Panc1 (cell line): ENCODE measurements around the gene KRT222. TPM values are rescaled to one million over a fixed set of nuclear protein-coding genes. Genes with fewer than 3 reads are reported as not detected.

Experiments
- ATAC-seq: fragments of 200-7000 bp; cut with Tn5 transposase; 2 replicates; pipeline ENCODE4 v1.9.1; 2020; ENCODE audit warnings: mild to moderate bottlenecking, moderate library complexity
- BruUV-seq: library from RNA; stranded (reverse); fragments of 400-500 nt; replicated peaks from 2 replicates; lab custom pipeline; 2021; lab: Mats Ljungman, UMichigan
- CTCF ChIA-PET: fragments of 300-600 bp; sonication (Branson Sonifier 250); formaldehyde crosslinking; loops from one replicate; lab custom pipeline; 2022; ENCODE audit warnings: antibody characterized with exemption; lab: Charles Lee
- POLR2A ChIA-PET: fragments of 300-600 bp; sonication (Branson Sonifier 250); formaldehyde crosslinking; loops from one replicate; lab custom pipeline; 2022; ENCODE audit warnings: antibody characterized with exemption; lab: Charles Lee
- DNase-seq: peaks from one replicate; pipeline ENCODE4 v3.0.0-alpha.2; 2010; ENCODE audit warnings: low read depth, low spot score
- H3K27ac ChIP-seq: 2 replicates; pipeline ENCODE4 v1.5.1; 2011; ENCODE audit warnings: mild to moderate bottlenecking, low read length, inconsistent platforms
- H3K27me3 ChIP-seq: fragments of 200-500 bp; sonication (Bioruptor generic); 2 replicates; pipeline ENCODE4 v1.6.0; 2014; ENCODE audit warnings: low read length, inconsistent platforms; ENCODE audit not compliant: control insufficient read depth, insufficient read depth
- H3K36me3 ChIP-seq: fragments of 200-500 bp; sonication (Bioruptor generic); 2 replicates; pipeline ENCODE4 v1.5.1; 2014; ENCODE audit warnings: inconsistent platforms, mild to moderate bottlenecking, low read length, moderate library complexity; ENCODE audit not compliant: control insufficient read depth, insufficient read depth
- H3K4me1 ChIP-seq: 2 replicates; pipeline ENCODE4 v1.5.1; 2011; ENCODE audit warnings: inconsistent platforms, mild to moderate bottlenecking, low read length, moderate library complexity; ENCODE audit not compliant: control insufficient read depth, insufficient read depth
- H3K4me3 ChIP-seq, 2 experiments: 2 replicates each; pipeline ENCODE4 v1.5.1; 2011 to 2012; ENCODE audit warnings: low read depth in 2 of 2, low read length in 2 of 2, mild to moderate bottlenecking in 2 of 2, inconsistent platforms in 1 of 2, moderate library complexity in 1 of 2
- H3K9me3 ChIP-seq: fragments of 200-500 bp; sonication (Bioruptor generic); 2 replicates; pipeline ENCODE4 v1.5.1; 2014; ENCODE audit warnings: low read depth, mild to moderate bottlenecking, inconsistent platforms, low read length, moderate library complexity; ENCODE audit not compliant: control insufficient read depth, insufficient read depth
- POLR2AphosphoS5 ChIP-seq: IDR thresholded peaks from 2 replicates; pipeline ENCODE4 v1.6.1; 2012; ENCODE audit warnings: mild to moderate bottlenecking, low read depth, low read length, moderate library complexity
- SIN3A ChIP-seq: IDR thresholded peaks from 2 replicates; pipeline ENCODE4 v1.6.1; 2012; ENCODE audit warnings: low read depth, mild to moderate bottlenecking, low read length, moderate library complexity, borderline replicate concordance; ENCODE audit not compliant: insufficient read depth
- TCF7L2 ChIP-seq: IDR thresholded peaks from 2 replicates; pipeline ENCODE4 v1.6.1; 2011; ENCODE audit warnings: mild to moderate bottlenecking, low read depth, low read length, inconsistent platforms
- in situ Hi-C: cut with HindIII; loops from 2 replicates; pipeline ENCODE4 v1.10.0; 2016; ENCODE audit warnings: low sequenced_read_pairs, low pct_unique_long_range_greater_than_20kb
- intact Hi-C: fragments of 100-400 bp; cut with micrococcal nuclease; formaldehyde crosslinking; loops from one replicate; pipeline ENCODE4 v1.10.0; 2022; ENCODE audit not compliant: unreplicated experiment
- total RNA-seq: library from RNA; stranded (reverse); gene quantifications from one replicate; pipeline ENCODE4 v1.2.1, GENCODE V29; 2021; ENCODE audit not compliant: unreplicated experiment
- TF ChIP-seq, protein P1 (sequence below), 2 experiments: IDR thresholded peaks; 2 replicates each; pipeline ENCODE4 v1.6.1; 2011 to 2012; ENCODE audit warnings: low read depth in 2 of 2, control low read depth in 1 of 2, low read length in 1 of 2, mild to moderate bottlenecking in 1 of 2, moderate library complexity in 1 of 2; ENCODE audit not compliant: insufficient read depth in 1 of 2
- TF ChIP-seq, protein P2 (sequence below): fragments of 450-650 bp; IDR thresholded peaks from 2 replicates; pipeline ENCODE4 v1.5.1; 2017; ENCODE audit warnings: mild to moderate bottlenecking

Gene KRT222
- total RNA-seq, 1 experiment from 2014 or later, result not detected

DNA sequence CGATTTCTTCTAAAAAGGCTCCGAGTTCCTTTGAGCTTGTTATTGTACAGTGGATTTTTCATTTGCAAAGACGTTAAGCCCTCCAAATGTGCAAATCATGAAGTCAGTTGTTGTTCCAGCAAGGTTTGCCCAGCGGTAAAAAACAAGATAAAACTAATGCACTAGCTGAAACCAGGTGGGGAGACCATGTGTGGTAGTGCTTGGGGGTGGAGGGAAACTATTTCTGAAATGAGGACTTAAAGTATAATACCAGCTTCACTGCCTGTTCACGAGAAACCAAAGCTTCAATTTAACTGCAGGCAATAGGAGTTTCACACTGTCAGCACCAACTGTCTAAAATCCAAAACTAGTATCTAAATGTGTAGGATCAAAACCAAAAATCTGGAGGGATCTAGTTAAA is 39.7 kb downstream of the KRT222 start:
- no TSS peak for BruUV-seq
- Histone ChIP-seq H3K27me3 (peaks cover 3% of the 10 kb centered on the region; the same call in 1 of the 2 replicates), H3K4me3 (no peak overlapping the region), H3K9me3 (no peaks in the 10 kb centered on the region), H3K36me3 (peaks cover 22% of the 10 kb centered on the region), H3K4me1 (no peaks in the 10 kb centered on the region), H3K27ac (no peak overlapping the region)
- ATAC-seq, result no peak
- TF ChIP-seq SIN3A, result no peak
- TF ChIP-seq, protein P1, sequence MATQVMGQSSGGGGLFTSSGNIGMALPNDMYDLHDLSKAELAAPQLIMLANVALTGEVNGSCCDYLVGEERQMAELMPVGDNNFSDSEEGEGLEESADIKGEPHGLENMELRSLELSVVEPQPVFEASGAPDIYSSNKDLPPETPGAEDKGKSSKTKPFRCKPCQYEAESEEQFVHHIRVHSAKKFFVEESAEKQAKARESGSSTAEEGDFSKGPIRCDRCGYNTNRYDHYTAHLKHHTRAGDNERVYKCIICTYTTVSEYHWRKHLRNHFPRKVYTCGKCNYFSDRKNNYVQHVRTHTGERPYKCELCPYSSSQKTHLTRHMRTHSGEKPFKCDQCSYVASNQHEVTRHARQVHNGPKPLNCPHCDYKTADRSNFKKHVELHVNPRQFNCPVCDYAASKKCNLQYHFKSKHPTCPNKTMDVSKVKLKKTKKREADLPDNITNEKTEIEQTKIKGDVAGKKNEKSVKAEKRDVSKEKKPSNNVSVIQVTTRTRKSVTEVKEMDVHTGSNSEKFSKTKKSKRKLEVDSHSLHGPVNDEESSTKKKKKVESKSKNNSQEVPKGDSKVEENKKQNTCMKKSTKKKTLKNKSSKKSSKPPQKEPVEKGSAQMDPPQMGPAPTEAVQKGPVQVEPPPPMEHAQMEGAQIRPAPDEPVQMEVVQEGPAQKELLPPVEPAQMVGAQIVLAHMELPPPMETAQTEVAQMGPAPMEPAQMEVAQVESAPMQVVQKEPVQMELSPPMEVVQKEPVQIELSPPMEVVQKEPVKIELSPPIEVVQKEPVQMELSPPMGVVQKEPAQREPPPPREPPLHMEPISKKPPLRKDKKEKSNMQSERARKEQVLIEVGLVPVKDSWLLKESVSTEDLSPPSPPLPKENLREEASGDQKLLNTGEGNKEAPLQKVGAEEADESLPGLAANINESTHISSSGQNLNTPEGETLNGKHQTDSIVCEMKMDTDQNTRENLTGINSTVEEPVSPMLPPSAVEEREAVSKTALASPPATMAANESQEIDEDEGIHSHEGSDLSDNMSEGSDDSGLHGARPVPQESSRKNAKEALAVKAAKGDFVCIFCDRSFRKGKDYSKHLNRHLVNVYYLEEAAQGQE (IDR thresholded peaks at IDR 0.05; ENCODE audit: insufficient read depth in 1 of 2, low read depth in 2 of 2, low read length in 1 of 2), result no peak
- TF ChIP-seq, protein P2, sequence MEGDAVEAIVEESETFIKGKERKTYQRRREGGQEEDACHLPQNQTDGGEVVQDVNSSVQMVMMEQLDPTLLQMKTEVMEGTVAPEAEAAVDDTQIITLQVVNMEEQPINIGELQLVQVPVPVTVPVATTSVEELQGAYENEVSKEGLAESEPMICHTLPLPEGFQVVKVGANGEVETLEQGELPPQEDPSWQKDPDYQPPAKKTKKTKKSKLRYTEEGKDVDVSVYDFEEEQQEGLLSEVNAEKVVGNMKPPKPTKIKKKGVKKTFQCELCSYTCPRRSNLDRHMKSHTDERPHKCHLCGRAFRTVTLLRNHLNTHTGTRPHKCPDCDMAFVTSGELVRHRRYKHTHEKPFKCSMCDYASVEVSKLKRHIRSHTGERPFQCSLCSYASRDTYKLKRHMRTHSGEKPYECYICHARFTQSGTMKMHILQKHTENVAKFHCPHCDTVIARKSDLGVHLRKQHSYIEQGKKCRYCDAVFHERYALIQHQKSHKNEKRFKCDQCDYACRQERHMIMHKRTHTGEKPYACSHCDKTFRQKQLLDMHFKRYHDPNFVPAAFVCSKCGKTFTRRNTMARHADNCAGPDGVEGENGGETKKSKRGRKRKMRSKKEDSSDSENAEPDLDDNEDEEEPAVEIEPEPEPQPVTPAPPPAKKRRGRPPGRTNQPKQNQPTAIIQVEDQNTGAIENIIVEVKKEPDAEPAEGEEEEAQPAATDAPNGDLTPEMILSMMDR, result no peak
- no peak for TF ChIP-seq TCF7L2
- TF ChIP-seq POLR2AphosphoS5, result no peak
- CTCF ChIA-PET, result no interaction called here
- POLR2A ChIA-PET, result interaction anchor here (1.1 kb wide), 1 partner anchor 40 kb away, joined by 3 read pairs; the partner anchor contains the start of gene KRT222
- in situ Hi-C loops (no loop called here), intact Hi-C loops (no loop called here)
- DNase-seq, result no peak

DNA sequence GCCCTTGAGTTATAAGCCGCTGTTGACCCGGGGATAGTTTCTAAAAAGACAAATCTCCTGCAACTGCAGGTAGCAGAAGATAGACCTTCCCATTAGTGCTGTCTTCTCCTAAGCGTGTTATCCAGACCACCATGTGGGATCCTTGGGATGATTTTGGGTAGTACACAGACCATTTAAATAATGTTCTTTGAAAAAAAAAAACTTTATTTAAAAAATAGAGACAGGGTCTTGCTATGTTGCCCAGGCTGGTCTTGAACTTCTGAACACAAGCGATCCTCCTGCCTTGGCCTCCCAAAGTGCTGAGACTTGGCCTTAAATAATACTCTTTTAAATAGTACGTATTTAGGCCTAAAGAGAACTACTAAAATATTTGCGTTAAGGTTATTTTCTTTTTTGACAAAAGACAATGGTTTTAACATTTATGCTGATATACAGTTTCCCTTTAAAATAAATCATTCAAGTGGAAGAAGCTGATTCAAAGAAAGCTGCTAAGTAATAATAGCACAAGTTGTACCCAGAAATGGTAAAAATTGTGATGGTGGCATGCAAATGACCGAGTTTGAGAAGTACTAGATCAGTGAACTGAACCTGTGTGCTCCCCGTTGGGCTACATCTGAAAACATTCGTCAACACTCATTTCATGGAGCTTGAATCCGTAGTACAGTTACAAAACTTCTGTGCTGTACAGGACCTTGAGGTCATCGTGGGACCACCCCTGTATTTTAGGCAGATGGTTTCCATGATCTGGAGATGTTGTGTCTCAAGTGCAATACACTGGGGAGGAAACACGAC is 41.4 kb downstream of the KRT222 start:
- Histone ChIP-seq H3K4me3 (no peak overlapping the region), H3K27me3 (peaks cover 13% of the 10 kb centered on the region), H3K27ac (no peak overlapping the region), H3K36me3 (peaks cover 7% of the 10 kb centered on the region), H3K9me3 (no peaks in the 10 kb centered on the region), H3K4me1 (no peaks in the 10 kb centered on the region)
- DNase-seq (no peak), ATAC-seq (no peak)
- ChIA-PET CTCF (no interaction called here), POLR2A (no interaction called here)
- no TSS peak for BruUV-seq
- intact Hi-C loops (no loop called here), in situ Hi-C loops (no loop called here)
- no peak for TF ChIP-seq POLR2AphosphoS5
- TF ChIP-seq TCF7L2, result no peak
- no peak for TF ChIP-seq SIN3A
- TF ChIP-seq, protein P2, result no peak
- TF ChIP-seq, protein P1 (IDR thresholded peaks at IDR 0.05; ENCODE audit: insufficient read depth in 1 of 2, low read depth in 2 of 2, low read length in 1 of 2), result no peak
